Nephron (organoid): ENCODE results near the gene SLC12A7.
"Not testable (repeated sequence)": the region's sequence is repeated elsewhere in the genome, so short reads cannot be mapped to it uniquely, and the experiment has no call there.

Experiments used
- H3K27ac Mint-ChIP-seq, 3 experiments: 2 replicates each; pipeline ENCODE4 v1.8.0; 2020; ENCODE audit warnings: mixed read lengths in 3 of 3, mild to moderate bottlenecking in 2 of 3, moderate library complexity in 1 of 3
- H3K27me3 Mint-ChIP-seq: 2 replicates; pipeline ENCODE4 v1.8.0; 2021; ENCODE audit warnings: low read depth, mild to moderate bottlenecking, moderate library complexity, mixed read lengths
- H3K36me3 Mint-ChIP-seq: 2 replicates; pipeline ENCODE4 v1.8.0; 2020; ENCODE audit warnings: low read depth, mixed read lengths
- H3K4me1 Mint-ChIP-seq: 2 replicates; pipeline ENCODE4 v1.8.0; 2020; ENCODE audit warnings: mixed read lengths
- H3K4me3 Mint-ChIP-seq, 3 experiments: 2 replicates each; pipeline ENCODE4 v1.8.0; 2020; ENCODE audit warnings: mild to moderate bottlenecking in 3 of 3, mixed read lengths in 3 of 3, moderate library complexity in 2 of 3
- H3K9me3 Mint-ChIP-seq: 2 replicates; pipeline ENCODE4 v1.8.0; 2020; ENCODE audit warnings: mixed read lengths
- TF ChIP-seq, protein P1 (sequence below), 3 experiments: fragments of 200-600 bp; sonication (generic); IDR thresholded peaks; one replicate each; pipeline ENCODE4 v1.5.0; 2021; ENCODE audit warnings: antibody characterized with exemption in 3 of 3; ENCODE audit not compliant: unreplicated experiment in 3 of 3

Gene SLC12A7

DNA sequence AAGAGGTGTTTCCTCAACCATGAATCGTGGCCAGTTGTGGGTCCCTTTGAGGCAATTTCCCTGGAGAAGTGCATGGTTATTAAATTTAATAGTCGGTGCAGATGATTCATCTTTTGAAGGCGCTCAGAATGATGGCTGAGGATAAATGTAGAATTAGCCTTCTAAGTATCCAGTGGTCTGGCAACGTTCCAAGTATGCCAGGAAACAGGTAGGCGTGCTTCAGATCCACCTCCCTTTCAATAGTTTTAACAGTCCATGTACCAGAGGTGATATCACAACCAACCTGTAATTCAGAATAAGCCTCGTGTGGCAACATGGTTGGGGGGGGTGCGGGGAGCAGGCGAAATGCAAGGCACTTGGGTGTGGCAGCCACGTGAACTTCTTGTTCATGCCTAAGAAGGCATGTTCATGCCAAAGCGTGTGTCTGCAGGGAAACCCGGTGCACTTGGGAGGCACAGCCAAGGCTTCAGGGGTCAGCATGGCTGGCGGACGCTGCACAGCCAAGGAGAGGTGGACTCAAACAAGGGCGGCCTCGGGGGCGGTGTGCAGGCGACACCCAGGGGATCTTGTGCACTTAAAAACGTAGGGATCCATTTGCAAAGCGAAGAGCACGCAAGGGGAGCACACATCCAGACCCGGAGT is 108.4 kb downstream of the SLC12A7 start:
- Mint-ChIP-seq H3K4me3 (peak overlapping the region; percentile 64 to 78 (median 69)), H3K4me1 (peaks cover 25% of the 10 kb centered on the region)
- TF ChIP-seq, protein P1, sequence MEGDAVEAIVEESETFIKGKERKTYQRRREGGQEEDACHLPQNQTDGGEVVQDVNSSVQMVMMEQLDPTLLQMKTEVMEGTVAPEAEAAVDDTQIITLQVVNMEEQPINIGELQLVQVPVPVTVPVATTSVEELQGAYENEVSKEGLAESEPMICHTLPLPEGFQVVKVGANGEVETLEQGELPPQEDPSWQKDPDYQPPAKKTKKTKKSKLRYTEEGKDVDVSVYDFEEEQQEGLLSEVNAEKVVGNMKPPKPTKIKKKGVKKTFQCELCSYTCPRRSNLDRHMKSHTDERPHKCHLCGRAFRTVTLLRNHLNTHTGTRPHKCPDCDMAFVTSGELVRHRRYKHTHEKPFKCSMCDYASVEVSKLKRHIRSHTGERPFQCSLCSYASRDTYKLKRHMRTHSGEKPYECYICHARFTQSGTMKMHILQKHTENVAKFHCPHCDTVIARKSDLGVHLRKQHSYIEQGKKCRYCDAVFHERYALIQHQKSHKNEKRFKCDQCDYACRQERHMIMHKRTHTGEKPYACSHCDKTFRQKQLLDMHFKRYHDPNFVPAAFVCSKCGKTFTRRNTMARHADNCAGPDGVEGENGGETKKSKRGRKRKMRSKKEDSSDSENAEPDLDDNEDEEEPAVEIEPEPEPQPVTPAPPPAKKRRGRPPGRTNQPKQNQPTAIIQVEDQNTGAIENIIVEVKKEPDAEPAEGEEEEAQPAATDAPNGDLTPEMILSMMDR (IDR thresholded peaks at IDR 0.05; ENCODE audit: unreplicated experiment in 3 of 3), result no peak

DNA sequence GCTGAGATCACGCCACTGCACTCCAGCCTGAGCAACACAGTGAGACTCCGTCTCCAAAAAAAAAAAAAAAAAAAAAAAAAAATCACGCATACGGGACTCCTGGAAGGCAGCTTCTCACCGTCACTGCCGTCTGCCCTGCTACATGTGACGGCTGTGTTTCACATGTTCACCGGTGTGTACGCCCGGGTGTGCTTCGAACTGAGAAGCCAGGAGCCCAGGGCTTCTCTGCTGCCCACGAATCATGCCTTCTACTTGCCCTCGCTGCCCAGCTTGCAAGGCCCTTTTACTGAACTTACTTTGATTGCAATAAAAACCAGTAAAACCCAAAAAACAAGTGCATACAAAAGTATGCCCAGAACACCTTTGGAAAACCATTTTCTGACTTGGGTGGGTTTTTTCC is 109.0 kb downstream of the SLC12A7 start:
- Mint-ChIP-seq H3K36me3 (no peaks in the 10 kb centered on the region), H3K4me3 (peak overlapping the region; percentile 31 to 64 (median 34)), H3K27me3 (peaks cover 40% of the 10 kb centered on the region), H3K4me1 (peaks cover 25% of the 10 kb centered on the region), H3K9me3 (no peaks in the 10 kb centered on the region), H3K27ac (peak overlapping the region in 1 of 3 experiments; percentile 18)
- TF ChIP-seq, protein P1 (IDR thresholded peaks at IDR 0.05; ENCODE audit: unreplicated experiment in 3 of 3), result no peak

More for the DNA sequence above, 108.4 kb downstream of the SLC12A7 start:
- H3K27me3 Mint-ChIP-seq, result peaks cover 43% of the 10 kb centered on the region
- no peaks in the 10 kb centered on the region for H3K9me3 Mint-ChIP-seq
- peak overlapping the region in 1 of 3 experiments; percentile 49 for H3K27ac Mint-ChIP-seq
- no peaks in the 10 kb centered on the region for H3K36me3 Mint-ChIP-seq

DNA sequence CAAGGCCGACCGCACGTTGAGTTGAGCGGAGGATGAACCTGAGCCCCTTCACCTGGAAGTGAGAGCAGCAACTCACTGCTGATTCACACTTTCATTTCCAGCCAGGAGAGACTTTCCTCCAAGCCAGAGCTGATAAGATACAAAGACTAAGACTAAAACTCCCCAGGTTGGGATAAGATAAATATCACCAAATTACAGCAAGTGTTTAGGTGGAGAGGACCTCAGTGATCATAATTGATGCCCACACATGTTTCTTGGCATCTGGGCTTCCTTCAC is 109.7 kb downstream of the SLC12A7 start:
- H3K36me3 Mint-ChIP-seq, result no peaks in the 10 kb centered on the region
- no peak overlapping the region for H3K27ac Mint-ChIP-seq
- TF ChIP-seq, protein P1 (IDR thresholded peaks at IDR 0.05; ENCODE audit: unreplicated experiment in 3 of 3), result no peak
- H3K27me3 Mint-ChIP-seq, result peaks cover 33% of the 10 kb centered on the region
- no peaks in the 10 kb centered on the region for H3K9me3 Mint-ChIP-seq
- peaks cover 26% of the 10 kb centered on the region for H3K4me1 Mint-ChIP-seq
- peak overlapping the region in 2 of 3 experiments; percentile 37 to 51 for H3K4me3 Mint-ChIP-seq

DNA sequence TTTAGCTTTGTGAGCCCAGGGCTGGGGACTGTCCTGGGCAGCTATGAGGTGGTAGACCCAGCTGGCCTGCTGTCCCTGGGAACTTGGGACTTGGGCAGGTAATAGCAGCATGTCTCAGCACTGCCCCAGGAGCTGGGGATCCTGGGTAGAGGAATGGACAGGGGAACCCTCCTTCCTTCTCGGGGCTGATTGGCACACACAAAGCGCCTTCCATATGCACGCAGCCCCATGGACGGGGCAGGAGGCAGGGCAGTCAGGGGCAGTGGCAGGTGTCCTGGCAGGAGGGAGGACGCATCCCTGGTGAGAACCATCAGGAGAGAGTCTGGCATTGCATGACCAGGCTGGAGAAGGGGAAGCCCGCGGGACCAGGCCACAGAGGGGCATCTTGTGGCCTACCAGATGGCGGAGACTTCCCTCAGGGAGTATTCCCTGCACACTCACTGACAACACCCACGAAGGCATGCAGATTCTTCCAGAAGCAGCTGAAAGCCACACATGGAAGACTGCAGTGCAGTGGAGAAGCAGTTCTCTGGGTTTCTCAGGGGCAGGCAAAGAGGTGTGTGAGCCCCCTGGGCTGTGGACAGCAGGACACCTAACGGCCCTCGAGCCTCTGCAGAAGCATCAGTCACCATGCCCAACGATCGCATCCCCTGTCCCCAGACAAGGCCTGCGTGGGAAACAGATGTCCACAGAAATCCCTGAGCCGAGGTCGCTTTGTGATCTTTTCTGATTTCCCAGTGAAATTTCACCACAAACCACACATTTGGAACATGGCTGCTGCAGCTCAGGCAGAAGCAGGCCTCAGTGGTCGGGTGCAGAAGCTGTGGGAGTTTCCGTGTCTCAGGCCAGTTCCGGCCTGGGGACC is 110.2 kb downstream of the SLC12A7 start:
- Mint-ChIP-seq H3K4me3 (peak overlapping the region in 2 of 3 experiments; percentile 37 to 51), H3K4me1 (peaks cover 32% of the 10 kb centered on the region), H3K9me3 (no peaks in the 10 kb centered on the region), H3K36me3 (no peaks in the 10 kb centered on the region), H3K27ac (no peak overlapping the region), H3K27me3 (peaks cover 28% of the 10 kb centered on the region)
- TF ChIP-seq, protein P1 (IDR thresholded peaks at IDR 0.05; ENCODE audit: unreplicated experiment in 3 of 3), result no peak

DNA sequence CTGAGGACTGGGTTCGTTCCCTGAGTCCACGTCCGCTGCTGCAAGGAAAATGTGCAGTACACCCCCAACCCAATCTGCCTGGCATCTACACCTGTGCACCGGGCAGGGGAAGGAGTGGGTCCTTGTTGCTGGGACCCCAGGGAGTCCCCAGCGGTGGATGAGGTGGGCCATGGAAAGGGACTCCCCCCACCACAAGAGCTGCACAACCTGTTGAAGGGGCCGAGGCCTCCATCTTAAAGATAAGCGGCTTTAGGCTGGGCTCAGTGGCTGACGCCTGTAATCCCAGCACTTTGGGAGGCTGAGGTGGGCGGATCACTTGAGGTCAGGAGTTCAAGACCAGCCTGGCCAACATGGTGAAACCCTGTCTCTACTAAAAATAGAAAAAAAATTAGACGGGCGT is 111.0 kb downstream of the SLC12A7 start:
- Mint-ChIP-seq H3K4me1 (peaks cover 37% of the 10 kb centered on the region), H3K27me3 (peaks cover 25% of the 10 kb centered on the region)
- H3K36me3 Mint-ChIP-seq, H3K4me3 Mint-ChIP-seq, H3K9me3 Mint-ChIP-seq, H3K27ac Mint-ChIP-seq: not testable (repeated sequence)
